ENCODE data around the gene HPRT1. TPM values are rescaled to one million over a fixed set of nuclear protein-coding genes. Genes with fewer than 3 reads are reported as not detected.

Gene HPRT1
- total RNA-seq, 1 donor from 2014 or later, result 17.3 TPM

DNA sequence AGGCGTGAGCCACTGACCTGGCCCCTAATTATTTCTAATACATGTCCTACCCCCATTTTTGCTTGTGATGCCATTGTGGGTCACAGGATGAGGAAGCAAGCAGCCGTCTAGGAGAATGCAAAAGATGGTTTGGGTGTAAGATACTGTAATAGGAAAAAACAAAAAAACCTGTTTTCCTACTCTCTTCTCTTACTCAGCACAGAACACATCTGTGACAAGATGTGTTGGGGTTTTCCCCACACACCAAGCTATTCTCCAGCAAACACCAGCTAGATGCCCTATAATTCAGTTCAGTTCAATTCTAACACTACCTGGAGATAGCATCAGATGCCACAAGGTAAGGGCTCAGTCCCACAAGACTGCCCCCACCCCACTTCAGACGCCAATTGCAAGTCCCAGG is 15.3 kb upstream of the HPRT1 start:
- Mint-ChIP-seq H3K4me3 (ENCODE audit: unreplicated experiment) (no peak overlapping the region), H3K27ac (ENCODE audit: unreplicated experiment) (no peak overlapping the region), H3K36me3 (ENCODE audit: low read depth) (no peaks in the 10 kb centered on the region), H3K27me3 (ENCODE audit: low read depth) (no peaks in the 10 kb centered on the region), H3K4me1 (ENCODE audit: low read depth) (no peaks in the 10 kb centered on the region), H3K9me3 (ENCODE audit: low read depth) (no peaks in the 10 kb centered on the region)
- DNase-seq (ENCODE audit: low spot score), result no peak
- TF ChIP-seq CTCF (IDR thresholded peaks at IDR 0.05), result no peak

GRCh38 chrX:134452596-134452995 is 7.4 kb upstream of the HPRT1 start:
- Mint-ChIP-seq H3K9me3 (ENCODE audit: low read depth) (no peaks in the 10 kb centered on the region), H3K4me1 (ENCODE audit: low read depth) (no peaks in the 10 kb centered on the region), H3K27me3 (ENCODE audit: low read depth) (peaks cover 3% of the 10 kb centered on the region), H3K27ac (ENCODE audit: unreplicated experiment) (no peak overlapping the region), H3K36me3 (ENCODE audit: low read depth) (no peaks in the 10 kb centered on the region), H3K4me3 (ENCODE audit: unreplicated experiment) (no peak overlapping the region)
- TF ChIP-seq CTCF (IDR thresholded peaks at IDR 0.05), result no peak
- DNase-seq (ENCODE audit: low spot score), result no peak

GRCh38 chrX:134453631-134454030 is 6.3 kb upstream of the HPRT1 start:
- no peaks in the 10 kb centered on the region for H3K36me3 Mint-ChIP-seq (ENCODE audit: low read depth)
- H3K27me3 Mint-ChIP-seq (ENCODE audit: low read depth), result peaks cover 3% of the 10 kb centered on the region
- DNase-seq (ENCODE audit: low spot score), result no peak
- no peak for TF ChIP-seq CTCF (IDR thresholded peaks at IDR 0.05)
- H3K4me3 Mint-ChIP-seq (ENCODE audit: unreplicated experiment), result no peak overlapping the region
- H3K9me3 Mint-ChIP-seq (ENCODE audit: low read depth), result no peaks in the 10 kb centered on the region
- H3K4me1 Mint-ChIP-seq (ENCODE audit: low read depth), result no peaks in the 10 kb centered on the region
- H3K27ac Mint-ChIP-seq (ENCODE audit: unreplicated experiment), result no peak overlapping the region

DNA sequence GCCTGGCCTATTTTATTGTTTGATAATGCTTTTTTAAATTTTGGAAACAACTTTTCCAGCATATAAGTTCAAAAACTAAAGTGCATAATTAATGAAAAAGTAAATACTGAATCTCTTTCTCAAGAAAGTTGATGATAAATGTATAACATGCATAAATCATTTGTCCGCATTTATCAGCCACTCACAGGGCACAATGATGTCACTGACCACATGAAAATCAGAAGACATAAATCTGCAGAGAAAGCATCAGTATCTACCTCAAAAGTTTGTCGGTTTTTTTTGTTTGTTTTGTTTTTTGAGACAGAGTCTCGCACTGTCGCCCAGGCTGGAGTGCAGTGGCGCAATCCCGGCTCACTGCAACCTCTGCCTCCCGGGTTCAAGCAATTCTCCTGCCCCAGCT is 5.5 kb upstream of the HPRT1 start:
- Mint-ChIP-seq H3K27me3 (ENCODE audit: low read depth) (peaks cover 3% of the 10 kb centered on the region), H3K4me3 (ENCODE audit: unreplicated experiment) (no peak overlapping the region), H3K27ac (ENCODE audit: unreplicated experiment) (no peak overlapping the region), H3K4me1 (ENCODE audit: low read depth) (no peaks in the 10 kb centered on the region), H3K9me3 (ENCODE audit: low read depth) (no peaks in the 10 kb centered on the region), H3K36me3 (ENCODE audit: low read depth) (no peaks in the 10 kb centered on the region)
- DNase-seq (ENCODE audit: low spot score), result no peak
- no peak for TF ChIP-seq CTCF (IDR thresholded peaks at IDR 0.05)

DNA sequence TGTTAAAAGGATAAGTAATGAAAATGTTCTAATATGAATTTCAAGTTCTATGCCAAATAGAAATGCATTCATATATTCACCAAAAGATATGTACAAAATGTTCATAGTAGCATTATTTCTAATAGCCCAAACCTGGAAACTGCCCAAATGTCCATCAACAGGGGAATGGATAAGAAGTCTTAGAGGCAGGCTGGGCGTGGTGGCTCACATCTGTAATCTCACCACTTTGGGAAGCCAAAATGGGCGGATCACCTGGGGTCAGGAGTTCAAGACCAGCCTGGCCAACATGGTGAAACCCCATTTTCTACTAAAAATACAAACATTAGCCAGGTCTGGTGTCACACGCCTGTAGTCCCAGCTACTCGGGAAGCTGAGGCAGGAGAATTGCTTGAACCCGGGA is 2.3 kb upstream of the HPRT1 start:
- Mint-ChIP-seq H3K27me3 (ENCODE audit: low read depth) (no peaks in the 10 kb centered on the region), H3K4me3 (ENCODE audit: unreplicated experiment) (no peak overlapping the region), H3K9me3 (ENCODE audit: low read depth) (no peaks in the 10 kb centered on the region)

More for the DNA sequence above, 2.3 kb upstream of the HPRT1 start:
- H3K36me3 Mint-ChIP-seq (ENCODE audit: low read depth), result no peaks in the 10 kb centered on the region
- TF ChIP-seq CTCF (IDR thresholded peaks at IDR 0.05), result no peak
- no peak overlapping the region for H3K27ac Mint-ChIP-seq (ENCODE audit: unreplicated experiment)
- DNase-seq (ENCODE audit: low spot score), result no peak
- peaks cover 9% of the 10 kb centered on the region for H3K4me1 Mint-ChIP-seq (ENCODE audit: low read depth)
